H1 (cell line): ENCODE data around the gene UQCC3. TPM values are rescaled to one million over a fixed set of nuclear protein-coding genes. Genes with fewer than 3 reads are reported as not detected.

ENCODE experiments used
- CTCF ChIA-PET: fragments of 300-600 bp; sonication (Branson Sonifier 250); formaldehyde crosslinking; loops from one replicate; lab custom pipeline; 2021; ENCODE audit not compliant: partially characterized antibody; lab: Charles Lee
- POLR2A ChIA-PET: fragments of 300-600 bp; sonication (Branson Sonifier 250); formaldehyde crosslinking; loops from one replicate; lab custom pipeline; 2021; ENCODE audit warnings: inconsistent platforms; ENCODE audit not compliant: partially characterized antibody; lab: Charles Lee
- DNase-seq, 2 experiments: peaks; one replicate each; pipeline versions ENCODE4 v3.0.0 to v3.0.0-alpha.2; 2010 to 2022; ENCODE audit warnings: low spot score in 2 of 2, low read depth in 1 of 2, mixed read lengths in 1 of 2
- FAIRE-seq: peaks from 2 replicates; lab custom pipeline; 2011; peaks lifted over from hg19 to GRCh38; lab: Jason Lieb, UNC
- H2AFZ ChIP-seq: 2 replicates; pipeline ENCODE4 v1.8.1; 2012; ENCODE audit warnings: low read length, inconsistent platforms
- H2AK5ac ChIP-seq: 2 replicates; pipeline ENCODE4 v1.6.1; 2013; ENCODE audit warnings: low read depth, low read length
- H2BK120ac ChIP-seq: replicated peaks from 2 replicates; pipeline ENCODE3; 2013; ENCODE audit warnings: low read depth, low read length, inconsistent platforms
- H2BK12ac ChIP-seq: 2 replicates; pipeline ENCODE4 v1.6.1; 2013; ENCODE audit warnings: low read depth, low read length
- H2BK15ac ChIP-seq: 2 replicates; pipeline ENCODE4 v1.6.1; 2013; ENCODE audit warnings: low read length
- H2BK20ac ChIP-seq: 2 replicates; pipeline ENCODE4 v1.6.1; 2013; ENCODE audit warnings: low read length
- H2BK5ac ChIP-seq: 2 replicates; pipeline ENCODE4 v1.6.1; 2013; ENCODE audit warnings: low read depth, low read length
- H3K14ac ChIP-seq: 2 replicates; pipeline ENCODE4 v1.6.1; 2013; ENCODE audit warnings: inconsistent platforms; ENCODE audit not compliant: insufficient read length
- H3K18ac ChIP-seq: 2 replicates; pipeline ENCODE4 v1.6.1; 2013; ENCODE audit warnings: low read length; ENCODE audit errors: extremely low read depth
- H3K23ac ChIP-seq: 2 replicates; pipeline ENCODE4 v1.6.1; 2013; ENCODE audit warnings: inconsistent platforms; ENCODE audit not compliant: insufficient read length
- H3K23me2 ChIP-seq: 2 replicates; pipeline ENCODE4 v1.6.1; 2013; ENCODE audit warnings: low read depth, low read length
- H3K27ac ChIP-seq: 2 replicates; pipeline ENCODE4 v1.6.1; 2011; ENCODE audit warnings: low read depth, low read length, inconsistent platforms
- H3K27me3 ChIP-seq, 4 experiments: replicated peaks in 1 of 4; 1 replicate in 1 of 4; 2 replicates in 3 of 4; pipeline versions ENCODE4 v1.6.1 to v1.8.1; 2011 to 2013; ENCODE audit warnings: low read length in 3 of 4, mild to moderate bottlenecking in 3 of 4, inconsistent platforms in 2 of 4, mixed read lengths in 2 of 4, moderate library complexity in 1 of 4; ENCODE audit not compliant: control insufficient read depth in 3 of 4, insufficient read depth in 3 of 4; ENCODE audit errors: extremely low read depth in 1 of 4
- H3K36me3 ChIP-seq, 4 experiments: 2 replicates each; pipeline versions ENCODE4 v1.6.1 to v1.8.1; 2011 to 2013; ENCODE audit warnings: mild to moderate bottlenecking in 4 of 4, low read length in 3 of 4, moderate library complexity in 2 of 4, control low read depth in 1 of 4, inconsistent platforms in 1 of 4; ENCODE audit not compliant: insufficient read depth in 4 of 4, control insufficient read depth in 2 of 4
- H3K4ac ChIP-seq: replicated peaks from 2 replicates; pipeline ENCODE3; 2013; ENCODE audit warnings: low read length, low read depth, mixed read lengths, inconsistent platforms; ENCODE audit not compliant: insufficient read length
- H3K4me1 ChIP-seq, 4 experiments: replicated peaks in 1 of 4; 1 replicate in 1 of 4; 2 replicates in 3 of 4; pipeline versions ENCODE4 v1.6.1 to v1.8.1; 2011 to 2013; ENCODE audit warnings: low read length in 3 of 4, inconsistent platforms in 2 of 4, mixed read lengths in 1 of 4; ENCODE audit not compliant: insufficient read depth in 4 of 4, control insufficient read depth in 3 of 4
- H3K4me2 ChIP-seq, 2 experiments: 2 replicates each; pipeline versions ENCODE4 v1.6.1 to v1.8.1; 2011 to 2013; ENCODE audit warnings: low read depth in 2 of 2, low read length in 2 of 2, control low read depth in 1 of 2, inconsistent platforms in 1 of 2, mild to moderate bottlenecking in 1 of 2; ENCODE audit not compliant: insufficient read depth in 1 of 2
- H3K4me3 ChIP-seq, 4 experiments: fragments of 200-600, 300-600 bp in 1 of 4; sonication (generic), shearing (Covaris generic), sonication (Bioruptor Twin) in 1 of 4; 2 replicates each; pipeline versions ENCODE4 v1.5.1 to v1.8.1; 2011 to 2016; ENCODE audit warnings: low read length in 4 of 4, low read depth in 3 of 4, control low read depth in 2 of 4, inconsistent platforms in 2 of 4, mild to moderate bottlenecking in 2 of 4, mixed read lengths in 1 of 4, moderate library complexity in 1 of 4; ENCODE audit not compliant: insufficient read depth in 2 of 4; ENCODE audit errors: extremely low read depth in 1 of 4
- H3K56ac ChIP-seq: replicated peaks from 2 replicates; pipeline ENCODE3; 2013; ENCODE audit warnings: low read depth, mild to moderate bottlenecking, mixed read lengths, low read length, inconsistent platforms; ENCODE audit not compliant: insufficient read length
- H3K79me1 ChIP-seq: 2 replicates; pipeline ENCODE4 v1.6.1; 2013; ENCODE audit warnings: low read depth, low read length, control low read depth
- H3K79me2 ChIP-seq, 2 experiments: 2 replicates each; pipeline versions ENCODE4 v1.6.1 to v1.8.1; 2012 to 2013; ENCODE audit warnings: low read length in 2 of 2, mild to moderate bottlenecking in 2 of 2, inconsistent platforms in 1 of 2; ENCODE audit not compliant: insufficient read depth in 2 of 2, control insufficient read depth in 1 of 2
- H3K9ac ChIP-seq, 4 experiments: replicated peaks in 1 of 4; 1 replicate in 1 of 4; 2 replicates in 3 of 4; pipeline versions ENCODE4 v1.6.1 to v1.8.1; 2011 to 2013; ENCODE audit warnings: low read depth in 3 of 4, low read length in 3 of 4, control low read depth in 2 of 4, mild to moderate bottlenecking in 2 of 4, moderate library complexity in 2 of 4, inconsistent platforms in 1 of 4; ENCODE audit errors: extremely low read depth in 1 of 4
- H3K9me3 ChIP-seq, 2 experiments: 2 replicates each; pipeline versions ENCODE4 v1.6.1 to v1.8.1; 2012 to 2013; ENCODE audit warnings: mild to moderate bottlenecking in 2 of 2, moderate library complexity in 2 of 2, control low read depth in 1 of 2, inconsistent platforms in 1 of 2, low read depth in 1 of 2, low read length in 1 of 2, mixed read lengths in 1 of 2; ENCODE audit not compliant: insufficient read depth in 2 of 2
- H4K20me1 ChIP-seq, 2 experiments: replicated peaks in 1 of 2; 2 replicates each; pipeline versions ENCODE3 to v1.8.1; 2011 to 2013; ENCODE audit warnings: inconsistent platforms in 2 of 2, low read length in 2 of 2, mild to moderate bottlenecking in 1 of 2; ENCODE audit not compliant: insufficient read depth in 2 of 2, control insufficient read depth in 1 of 2
- H4K5ac ChIP-seq: 2 replicates; pipeline ENCODE4 v1.6.1; 2013; ENCODE audit warnings: low read length, low read depth, mixed read lengths, inconsistent platforms; ENCODE audit not compliant: insufficient read length
- H4K8ac ChIP-seq: 2 replicates; pipeline ENCODE4 v1.8.0; 2013; ENCODE audit warnings: mild to moderate bottlenecking, moderate library complexity, low read length, inconsistent platforms; ENCODE audit not compliant: insufficient read depth; ENCODE audit errors: extremely low read depth
- H4K91ac ChIP-seq: replicated peaks from 2 replicates; pipeline ENCODE3; 2013; ENCODE audit warnings: low read length, mixed read lengths, inconsistent platforms; ENCODE audit not compliant: insufficient read length
- ASH2L ChIP-seq: fragments of 200-600, 300-600 bp; sonication (generic); IDR thresholded peaks from one replicate; pipeline ENCODE4 v1.7.1; 2017; ENCODE audit warnings: low read length
- CBX8 ChIP-seq: fragments of 300-800, 300-1000 bp; sonication (generic); IDR thresholded peaks from 2 replicates; pipeline ENCODE4 v1.7.1; 2016; ENCODE audit warnings: low read depth, low read length, borderline replicate concordance
- EP300 ChIP-seq, 2 experiments: IDR thresholded peaks; 1 replicate in 1 of 2; 2 replicates in 1 of 2; pipeline ENCODE4 v1.6.1; 2011 to 2012; ENCODE audit warnings: low read depth in 2 of 2, low read length in 2 of 2, mild to moderate bottlenecking in 2 of 2, borderline replicate concordance in 1 of 2, inconsistent platforms in 1 of 2, moderate library complexity in 1 of 2
- KDM4A ChIP-seq: IDR thresholded peaks from one replicate; pipeline ENCODE4 v1.7.1; 2012; ENCODE audit warnings: low read depth, mild to moderate bottlenecking, moderate library complexity, low read length, inconsistent platforms; ENCODE audit not compliant: severe bottlenecking
- MAX ChIP-seq: IDR thresholded peaks from 2 replicates; pipeline ENCODE4 v1.6.1; 2012; ENCODE audit warnings: inconsistent platforms
- SIN3A ChIP-seq, 2 experiments: IDR thresholded peaks in 1 of 2; conservative IDR thresholded peaks in 1 of 2; 2 replicates each; pipeline ENCODE4 v1.6.1; 2011 to 2012; ENCODE audit warnings: low read length in 2 of 2, improper control_type of control experiment in 1 of 2, low read depth in 1 of 2, mild to moderate bottlenecking in 1 of 2
- TAF1 ChIP-seq: IDR thresholded peaks from 2 replicates; pipeline ENCODE4 v1.6.1; 2011; ENCODE audit warnings: mild to moderate bottlenecking, low read depth, low read length
- TCF12 ChIP-seq: IDR thresholded peaks from 2 replicates; pipeline ENCODE4 v1.6.1; 2011; ENCODE audit warnings: low read depth, mild to moderate bottlenecking, low read length
- WGBS, 2 experiments: shearing (Covaris generic) in 1 of 2; methylation state at CpG; one replicate each; pipeline versions ENCODE4 v1.1.6 to v1.1.7; 2013 to 2015; ENCODE audit warnings: low lambda C conversion rate in 2 of 2, mixed read lengths in 2 of 2, inconsistent platforms in 1 of 2, low coverage in 1 of 2, missing lambda C conversion rate in 1 of 2; ENCODE audit not compliant: insufficient replicate concordance in 2 of 2, insufficient coverage in 1 of 2, insufficient read length in 1 of 2; ENCODE audit errors: extremely low coverage in 1 of 2, missing lambda C conversion rate in 1 of 2; 5-methylcytosine and 5-hydroxymethylcytosine counted together
- polyA plus RNA-seq, 7 experiments: library from polyadenylated mRNA; depleted of rRNA in 3 of 7; stranded (reverse) in 5 of 7; unstranded in 2 of 7; fragments of >200 nt in 5 of 7; fragments of 200-250 nt in 2 of 7; gene quantifications; 1 replicate in 5 of 7; 2 replicates in 1 of 7; 4 replicates in 1 of 7; pipeline versions ENCODE4 v1.2.1 to v1.2.3, GENCODE V29; 2011 to 2013; ENCODE audit warnings: missing spikeins in 2 of 7, mixed read lengths in 2 of 7
- total RNA-seq: library from RNA; stranded (reverse); fragmentation: NEBNext Ultra II Directional; extraction: Animal tissue kit (Norgen Biotek cat#: 25700); gene quantifications from 2 replicates; pipeline ENCODE4 v1.2.1, GENCODE V29; 2021

The UQCC3 gene
- total and polyA plus RNA-seq, 2 of the 8 experiments (the other 6 are each of a cell fraction or from before 2014, with no cell fraction given), result 14.2 to 15.7 TPM

DNA sequence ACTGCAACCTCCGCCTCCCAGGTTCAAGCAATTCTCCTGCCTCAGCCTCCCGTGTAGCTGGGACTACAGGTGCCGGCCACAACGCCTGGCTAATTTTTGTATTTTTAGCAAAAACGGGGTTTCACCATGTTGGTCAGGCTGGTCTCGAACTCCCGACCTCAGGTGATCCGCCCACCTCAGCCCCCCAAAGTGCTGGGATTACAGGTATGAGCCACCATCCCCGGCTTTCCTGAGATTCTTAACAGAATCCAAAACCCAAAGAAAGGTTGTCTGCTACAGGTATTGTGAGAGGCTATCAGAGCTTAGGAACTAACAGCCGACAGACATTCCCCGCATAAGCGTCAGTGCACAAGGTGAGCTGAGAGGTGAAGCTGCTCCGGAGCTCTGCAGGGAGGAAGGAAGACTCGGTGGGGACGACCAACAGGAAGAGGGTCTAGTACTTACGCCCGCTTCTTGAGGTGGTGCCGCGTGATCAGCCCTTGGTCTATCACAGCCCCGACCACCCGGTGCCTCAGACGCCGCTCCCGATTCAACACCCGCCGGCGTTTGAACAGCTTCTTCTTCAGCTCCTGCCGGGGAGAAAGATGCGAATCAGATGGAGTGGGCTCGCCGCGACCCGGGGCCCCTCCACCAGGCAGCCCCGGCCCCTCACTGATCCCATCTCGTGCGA lies 6.9 kb upstream of the UQCC3 start:
- Histone ChIP-seq H2BK12ac (0 out of 2 replicates have a peak overlapping the region, but pooled peaks have one; percentile 39), H3K18ac (peak overlapping the region; percentile 75), H3K79me2 (peaks cover 7 to 33% of the 10 kb centered on the region in 2 experiments; a peak in 3 of 4 replicates), H4K20me1 (peaks cover 5 to 6% of the 10 kb centered on the region in 2 experiments), H2AFZ (no peak overlapping the region), H3K4me2 (peak overlapping the region; percentile 56 to 77), H2AK5ac (0 out of 2 replicates have a peak overlapping the region, but pooled peaks have one; percentile 26), H3K14ac (no peak overlapping the region), H3K4ac (peak overlapping the region; percentile 65), H3K9me3 (no peaks in the 10 kb centered on the region), H2BK15ac (no peak overlapping the region), H2BK20ac (no peak overlapping the region), H4K8ac (peak overlapping the region; percentile 97), H3K56ac (peak overlapping the region; percentile 70), H2BK120ac (no peak overlapping the region), H3K79me1 (peaks cover 5% of the 10 kb centered on the region), H3K27ac (peak overlapping the region; percentile 81), H3K27me3 (no peaks in the 10 kb centered on the region), H2BK5ac (peak overlapping the region; percentile 58), H3K23ac (no peak overlapping the region), H4K5ac (peak overlapping the region; percentile 91), H3K36me3 (peaks cover 11 to 37% (median 20%) of the 10 kb centered on the region in 4 experiments), H3K4me1 (peaks cover 4 to 11% (median 8%) of the 10 kb centered on the region in 4 experiments), H3K23me2 (peaks cover 12% of the 10 kb centered on the region), H4K91ac (peak overlapping the region; percentile 67), H3K4me3 (peak overlapping the region; percentile 83 to 98 (median 95)), H3K9ac (peak overlapping the region; percentile 76 to 88 (median 82))
- ChIA-PET CTCF (interaction anchor here (0.7 to 1.9 kb wide), 17 partner anchors 9 to 287 kb away, joined by 3 to 6 read pairs (median 3); partner anchors contain the start of genes B3GAT3, BSCL2, GNG3 and INTS5), POLR2A (interaction anchor here (0.6 to 61.4 kb wide), 69 partner anchors 4 to 1666 kb away, joined by 3 to 2041 read pairs (median 6); partner anchors contain the start of genes B3GAT3, BSCL2, C11orf98 and CSKMT)
- DNase-seq, result no peak
- no peak for TF ChIP-seq TCF12
- TF ChIP-seq TAF1, result no peak
- peak; percentile 41 for TF ChIP-seq ASH2L
- TF ChIP-seq MAX, result peak; percentile 16; the same call in 1 of the 2 replicates
- TF ChIP-seq KDM4A, result peak; percentile 43
- TF ChIP-seq SIN3A (conservative IDR thresholded peaks at IDR 0.05 in 1 of 2, IDR thresholded peaks at IDR 0.05 in 1 of 2; ENCODE audit: low read depth in 1 of 2, low read length in 2 of 2), result peak in 1 of 2 experiments; percentile 53; a peak in 2 of 4 replicates
- TF ChIP-seq EP300 (IDR thresholded peaks at IDR 0.05; ENCODE audit: borderline replicate concordance in 1 of 2, low read depth in 2 of 2, low read length in 2 of 2), result no peak
- TF ChIP-seq CBX8, result no peak
- no peak for FAIRE-seq
- 3% methylated on average over 36 of the region's 36 CpGs; no CpG with 5 or more reads in 1 of the 2 experiments for WGBS, 2 experiments
